Measurements from ENCODE around the gene UNC13B.

UNC13B gene

DNA sequence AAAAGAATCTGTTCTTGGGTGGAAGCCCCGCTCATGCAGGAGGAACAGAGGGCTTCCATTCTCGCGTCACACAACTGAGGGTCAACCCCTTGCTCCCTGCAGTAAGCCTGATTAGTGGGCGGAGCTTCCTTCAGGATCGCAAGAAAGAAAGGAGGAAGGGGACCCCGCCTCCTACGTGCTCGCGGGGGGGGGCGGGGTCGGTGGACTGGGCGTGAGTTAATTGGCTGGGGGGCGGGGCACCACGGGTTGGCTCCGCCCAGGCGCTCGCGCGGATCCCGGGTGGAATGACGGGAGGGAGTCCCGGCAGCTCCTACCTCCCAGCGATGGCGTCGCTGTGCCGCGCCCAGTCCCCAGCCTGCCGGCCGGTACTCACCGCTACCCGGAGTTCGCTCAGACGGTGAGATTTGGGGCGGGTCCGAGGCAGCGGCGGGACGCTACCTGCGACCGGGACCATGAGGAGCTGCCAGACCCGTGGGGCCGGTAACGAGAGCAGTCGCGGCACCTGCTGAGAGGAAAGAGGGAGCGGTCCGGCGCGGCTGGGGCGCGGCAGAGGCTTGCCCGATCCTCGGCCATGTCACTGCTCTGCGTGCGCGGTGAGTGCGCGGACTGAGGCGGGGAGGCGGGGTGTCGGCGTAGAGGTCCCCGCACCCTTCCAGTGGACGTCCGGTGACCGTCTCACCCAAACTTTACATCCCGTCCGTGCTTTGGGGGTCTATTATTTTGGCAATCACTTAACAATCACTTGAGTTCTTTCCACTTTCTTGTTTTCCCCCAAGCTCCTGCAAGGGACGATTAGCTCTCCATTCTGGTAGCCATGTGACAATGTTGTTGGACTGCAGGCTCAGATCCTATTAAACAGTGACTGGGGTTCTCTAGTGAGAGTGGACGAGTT is at the start of gene UNC13B:
Gene UNC13B (plus strand): TSS at position 297 of the 892 bp plus-strand sequence. CDS start 275 bp downstream, at position 572.
- no peaks in the 10 kb centered on the region for H3K9me3 ChIP-seq (ENCODE audit: control insufficient read depth, low read depth, low read length)
- H3K4me1 ChIP-seq (ENCODE audit: control insufficient read depth, low read depth, low read length), result peaks cover 25% of the 10 kb centered on the region
- H3K27me3 ChIP-seq (ENCODE audit: control insufficient read depth, insufficient read depth, low read length), result peaks cover 9% of the 10 kb centered on the region
- peak within 1 kb of the TSS; percentile 60 for H3K9ac ChIP-seq (ENCODE audit: low read length)
- H3K4me3 ChIP-seq (ENCODE audit: low read length), result peak within 1 kb of the TSS; percentile 95
- peak within 1 kb of the TSS; percentile 73 for H3K27ac ChIP-seq (ENCODE audit: low read length)
- no peaks in the 10 kb centered on the region for H3K36me3 ChIP-seq (ENCODE audit: control insufficient read depth, low read depth, low read length)

GRCh38 chr9:35112257-35113020 is 49.4 kb upstream of the UNC13B start:
- Histone ChIP-seq H3K4me3 (ENCODE audit: low read length) (peak overlapping the region; percentile 44), H3K36me3 (ENCODE audit: control insufficient read depth, low read depth, low read length) (no peaks in the 10 kb centered on the region), H3K9ac (ENCODE audit: low read length) (no peak overlapping the region), H3K27me3 (ENCODE audit: control insufficient read depth, insufficient read depth, low read length) (no peaks in the 10 kb centered on the region), H3K4me1 (ENCODE audit: control insufficient read depth, low read depth, low read length) (peaks cover 27% of the 10 kb centered on the region), H3K9me3 (ENCODE audit: control insufficient read depth, low read depth, low read length) (no peaks in the 10 kb centered on the region), H3K27ac (ENCODE audit: low read length) (no peak overlapping the region)

DNA sequence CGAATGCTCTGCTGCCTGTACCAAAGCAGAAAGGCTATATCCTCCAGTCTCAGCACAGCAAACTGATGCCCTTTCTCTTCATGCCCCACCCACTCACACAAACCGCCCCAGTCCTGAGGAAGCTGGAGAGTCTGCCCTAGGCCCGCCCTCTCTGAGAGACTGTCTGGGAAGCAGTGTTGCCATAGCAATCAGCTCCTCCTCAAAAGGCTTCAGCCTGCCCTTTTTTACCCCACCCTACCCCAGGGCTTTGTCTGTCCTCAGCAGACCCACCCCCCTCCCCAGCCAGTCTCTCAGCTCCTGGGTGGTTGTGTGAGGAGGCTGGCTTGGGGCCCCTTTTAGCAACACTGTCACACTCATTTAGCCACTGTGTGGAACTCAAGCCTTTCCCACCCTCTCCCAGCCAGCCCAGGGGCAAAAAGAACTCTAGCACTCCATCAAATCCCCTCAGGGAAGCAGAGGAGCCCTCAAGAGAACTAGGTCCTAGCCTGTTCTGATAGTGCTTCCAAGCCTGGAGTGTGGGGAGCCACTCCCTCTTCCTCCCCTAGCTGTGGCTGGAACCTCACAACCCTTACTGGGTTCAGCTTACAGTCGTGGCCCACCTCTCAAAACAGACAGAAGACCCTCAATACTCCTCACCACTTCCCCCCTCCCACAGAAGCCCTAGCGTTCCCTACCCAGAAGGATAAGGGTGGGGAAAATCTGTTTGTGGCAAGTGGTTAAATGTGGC is 47.5 kb upstream of the UNC13B start:
- H3K36me3 ChIP-seq (ENCODE audit: control insufficient read depth, low read depth, low read length), result no peaks in the 10 kb centered on the region
- H3K9ac ChIP-seq (ENCODE audit: low read length), result peak overlapping the region; percentile 52
- H3K9me3 ChIP-seq (ENCODE audit: control insufficient read depth, low read depth, low read length), result no peaks in the 10 kb centered on the region
- H3K4me3 ChIP-seq (ENCODE audit: low read length), result peak overlapping the region; percentile 78
- H3K27ac ChIP-seq (ENCODE audit: low read length), result peak overlapping the region; percentile 34
- H3K27me3 ChIP-seq (ENCODE audit: control insufficient read depth, insufficient read depth, low read length), result no peaks in the 10 kb centered on the region
- H3K4me1 ChIP-seq (ENCODE audit: control insufficient read depth, low read depth, low read length), result peaks cover 27% of the 10 kb centered on the region

DNA sequence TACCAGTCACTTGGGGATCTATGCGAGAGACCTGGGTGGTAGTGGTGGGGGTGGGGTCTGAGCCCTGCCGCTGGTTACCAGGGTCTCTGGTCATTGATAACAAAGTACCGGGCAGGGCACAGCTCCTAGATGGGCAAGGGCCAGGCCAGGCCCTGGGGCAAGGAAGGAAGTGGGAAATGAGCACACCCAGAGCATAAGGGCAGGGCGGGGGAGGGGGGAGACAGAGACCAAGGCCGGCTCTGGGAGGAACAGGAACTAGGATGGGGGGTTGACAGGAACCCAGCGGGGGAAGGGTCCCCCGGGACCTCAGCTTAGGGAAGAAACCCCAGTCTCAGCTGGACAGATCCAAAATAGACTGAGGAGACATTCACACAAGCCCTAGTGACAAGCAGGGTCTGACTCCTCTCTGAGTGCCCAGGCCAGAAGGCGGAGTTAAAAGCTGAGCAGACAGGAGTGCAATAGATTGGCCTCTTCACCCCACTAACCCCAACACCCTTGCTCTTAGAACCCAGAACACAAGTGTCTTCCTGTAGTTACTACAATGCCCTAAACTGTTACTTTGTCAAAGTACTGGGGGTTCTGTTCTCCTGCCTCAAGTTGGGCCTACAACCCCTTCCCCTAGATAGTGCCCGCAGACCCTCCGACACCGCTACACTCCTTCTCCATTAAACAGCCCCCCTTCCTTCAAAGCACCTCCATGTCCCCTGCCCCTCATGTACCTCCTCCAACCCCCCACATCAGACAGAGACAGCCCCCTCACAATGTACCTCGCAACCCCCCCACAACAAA is 46.8 kb upstream of the UNC13B start:
- H3K4me1 ChIP-seq (ENCODE audit: control insufficient read depth, low read depth, low read length), result peaks cover 27% of the 10 kb centered on the region
- H3K27me3 ChIP-seq (ENCODE audit: control insufficient read depth, insufficient read depth, low read length), result no peaks in the 10 kb centered on the region
- H3K9me3 ChIP-seq (ENCODE audit: control insufficient read depth, low read depth, low read length), result no peaks in the 10 kb centered on the region
- peak overlapping the region; percentile 78 for H3K4me3 ChIP-seq (ENCODE audit: low read length)
- peak overlapping the region; percentile 34 for H3K27ac ChIP-seq (ENCODE audit: low read length)
- peak overlapping the region; percentile 55 for H3K9ac ChIP-seq (ENCODE audit: low read length)
- H3K36me3 ChIP-seq (ENCODE audit: control insufficient read depth, low read depth, low read length), result no peaks in the 10 kb centered on the region

- Histone ChIP-seq H3K9ac (ENCODE audit: low read length) (peak within 1 kb of the TSS; percentile 55), H3K27ac (ENCODE audit: low read length) (peak within 1 kb of the TSS; percentile 34), H3K9me3 (ENCODE audit: control insufficient read depth, low read depth, low read length) (no peaks in the 10 kb centered on the region), H3K4me3 (ENCODE audit: low read length) (peak within 1 kb of the TSS; percentile 78), H3K4me1 (ENCODE audit: control insufficient read depth, low read depth, low read length) (peaks cover 24% of the 10 kb centered on the region), H3K27me3 (ENCODE audit: control insufficient read depth, insufficient read depth, low read length) (no peaks in the 10 kb centered on the region), H3K36me3 (ENCODE audit: control insufficient read depth, low read depth, low read length) (no peaks in the 10 kb centered on the region)
Measured at GRCh38 chr9:35115680-35116538, 45.9 kb upstream of the UNC13B start, which contains the start of gene ATOSB. Gene ATOSB (minus strand): TSS chr9:35115862. CDS start chr9:35108274, 7,588 bp downstream.

- Histone ChIP-seq H3K9me3 (ENCODE audit: control insufficient read depth, low read depth, low read length) (no peaks in the 10 kb centered on the region), H3K27ac (ENCODE audit: low read length) (no peak overlapping the region), H3K9ac (ENCODE audit: low read length) (peak overlapping the region; percentile 41), H3K4me1 (ENCODE audit: control insufficient read depth, low read depth, low read length) (peaks cover 24% of the 10 kb centered on the region), H3K27me3 (ENCODE audit: control insufficient read depth, insufficient read depth, low read length) (no peaks in the 10 kb centered on the region), H3K4me3 (ENCODE audit: low read length) (peak overlapping the region; percentile 78), H3K36me3 (ENCODE audit: control insufficient read depth, low read depth, low read length) (no peaks in the 10 kb centered on the region)
Measured at GRCh38 chr9:35116539-35116897, 45.3 kb upstream of the UNC13B start.

DNA sequence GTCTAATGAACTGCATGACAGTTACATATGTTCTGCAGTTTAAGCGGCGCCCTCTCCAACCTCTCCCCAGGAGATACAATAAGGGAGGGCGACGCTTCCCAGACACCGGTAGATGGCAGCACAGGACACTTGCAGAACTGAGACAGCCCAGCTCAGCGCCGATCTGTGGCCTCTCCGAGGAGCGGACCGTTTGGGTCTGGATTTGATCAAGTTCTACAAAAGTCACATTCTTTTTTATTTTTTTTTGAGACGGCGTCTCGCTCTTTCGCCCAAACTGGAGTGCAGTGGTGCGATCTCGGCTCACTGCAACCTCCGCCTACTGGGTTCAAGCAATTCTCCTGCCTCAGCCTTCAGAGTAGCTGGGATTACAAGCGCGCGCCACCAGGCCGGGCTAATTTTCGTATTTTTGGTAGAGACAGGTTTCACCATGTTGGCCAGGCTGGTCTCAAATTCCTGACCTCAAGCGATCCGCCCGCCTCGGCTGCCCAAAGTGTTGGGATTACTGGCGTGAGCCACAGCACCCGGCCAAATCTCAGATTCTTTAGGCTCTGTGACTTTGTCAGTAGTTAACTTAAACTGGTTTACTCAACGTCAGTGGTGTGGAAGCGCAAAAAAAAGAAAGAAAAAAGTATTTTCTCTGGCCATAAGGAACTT is 44.8 kb upstream of the UNC13B start:
- H3K9me3 ChIP-seq (ENCODE audit: control insufficient read depth, low read depth, low read length), result no peaks in the 10 kb centered on the region
- peak overlapping the region; percentile 60 for H3K9ac ChIP-seq (ENCODE audit: low read length)
- peaks cover 20% of the 10 kb centered on the region for H3K4me1 ChIP-seq (ENCODE audit: control insufficient read depth, low read depth, low read length)
- no peak overlapping the region for H3K27ac ChIP-seq (ENCODE audit: low read length)
- H3K4me3 ChIP-seq (ENCODE audit: low read length), result peak overlapping the region; percentile 78
- H3K36me3 ChIP-seq (ENCODE audit: control insufficient read depth, low read depth, low read length), result no peaks in the 10 kb centered on the region
- H3K27me3 ChIP-seq (ENCODE audit: control insufficient read depth, insufficient read depth, low read length), result no peaks in the 10 kb centered on the region

GRCh38 chr9:35134920-35135319 is 26.9 kb upstream of the UNC13B start:
- Histone ChIP-seq H3K9me3 (ENCODE audit: control insufficient read depth, low read depth, low read length) (peaks cover 7% of the 10 kb centered on the region), H3K9ac (ENCODE audit: low read length) (no peak overlapping the region), H3K4me3 (ENCODE audit: low read length) (no peak overlapping the region)

GRCh38 chr9:35135988-35136387 is 25.8 kb upstream of the UNC13B start:
- Histone ChIP-seq H3K4me3 (ENCODE audit: low read length) (no peak overlapping the region), H3K36me3 (ENCODE audit: control insufficient read depth, low read depth, low read length) (no peaks in the 10 kb centered on the region), H3K4me1 (ENCODE audit: control insufficient read depth, low read depth, low read length) (no peaks in the 10 kb centered on the region), H3K27ac (ENCODE audit: low read length) (no peak overlapping the region), H3K27me3 (ENCODE audit: control insufficient read depth, insufficient read depth, low read length) (no peaks in the 10 kb centered on the region), H3K9me3 (ENCODE audit: control insufficient read depth, low read depth, low read length) (peaks cover 3% of the 10 kb centered on the region), H3K9ac (ENCODE audit: low read length) (no peak overlapping the region)

More at GRCh38 chr9:35134920-35135319, 26.9 kb upstream of the UNC13B start:
- Histone ChIP-seq H3K36me3 (ENCODE audit: control insufficient read depth, low read depth, low read length) (no peaks in the 10 kb centered on the region), H3K27ac (ENCODE audit: low read length) (no peak overlapping the region), H3K27me3 (ENCODE audit: control insufficient read depth, insufficient read depth, low read length) (no peaks in the 10 kb centered on the region), H3K4me1 (ENCODE audit: control insufficient read depth, low read depth, low read length) (no peaks in the 10 kb centered on the region)

DNA sequence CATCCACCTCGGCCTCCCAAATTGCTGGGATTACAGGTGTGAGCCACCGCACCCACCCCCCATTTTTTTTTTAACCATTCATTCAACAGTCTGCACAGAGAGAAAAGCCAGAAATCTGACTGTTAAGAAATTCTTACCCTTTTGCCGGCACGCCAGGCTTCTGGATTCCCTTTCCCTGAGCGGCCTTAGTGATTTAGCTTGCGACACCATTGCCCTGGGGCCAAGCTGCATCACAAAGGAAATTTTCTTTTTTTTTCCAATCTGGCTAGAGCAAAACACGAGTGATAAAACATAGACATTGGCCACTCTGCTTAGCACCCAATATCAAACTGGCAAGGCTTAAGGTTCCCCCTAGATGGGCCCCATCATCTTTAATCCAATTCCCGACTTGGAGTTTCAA is 24.9 kb upstream of the UNC13B start:
- H3K27ac ChIP-seq (ENCODE audit: low read length), result no peak overlapping the region
- peaks cover 7% of the 10 kb centered on the region for H3K9me3 ChIP-seq (ENCODE audit: control insufficient read depth, low read depth, low read length)
- no peaks in the 10 kb centered on the region for H3K4me1 ChIP-seq (ENCODE audit: control insufficient read depth, low read depth, low read length)
- H3K9ac ChIP-seq (ENCODE audit: low read length), result no peak overlapping the region
- no peaks in the 10 kb centered on the region for H3K36me3 ChIP-seq (ENCODE audit: control insufficient read depth, low read depth, low read length)
- H3K27me3 ChIP-seq (ENCODE audit: control insufficient read depth, insufficient read depth, low read length), result no peaks in the 10 kb centered on the region
- no peak overlapping the region for H3K4me3 ChIP-seq (ENCODE audit: low read length)

Data from iPS-18a (cell line).